ENCODE measurements around the gene ANKRD29.

DNA sequence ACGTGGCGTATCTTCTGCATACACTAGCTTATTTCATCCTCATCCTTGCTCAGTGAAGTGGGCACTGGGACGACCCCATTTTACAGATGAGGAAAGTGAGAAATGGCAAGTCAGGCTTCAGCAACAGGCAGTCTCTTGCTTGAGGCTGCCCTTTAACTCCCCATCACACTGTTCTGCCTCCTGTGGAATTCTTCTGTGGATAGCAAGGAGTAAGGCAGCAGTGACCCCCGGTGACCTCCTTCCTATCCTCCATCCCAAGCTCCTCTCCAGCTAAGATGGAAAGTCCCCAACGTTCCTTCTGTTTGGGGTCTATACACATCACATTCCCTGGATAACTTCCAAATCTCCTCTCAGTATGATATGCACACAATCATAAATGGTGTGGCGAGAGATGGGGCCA, 10.5 kb downstream of the ANKRD29 start:
- TF ChIP-seq EZH2 (IDR thresholded peaks at IDR 0.05) = no peak
- TF ChIP-seq, protein P1, sequence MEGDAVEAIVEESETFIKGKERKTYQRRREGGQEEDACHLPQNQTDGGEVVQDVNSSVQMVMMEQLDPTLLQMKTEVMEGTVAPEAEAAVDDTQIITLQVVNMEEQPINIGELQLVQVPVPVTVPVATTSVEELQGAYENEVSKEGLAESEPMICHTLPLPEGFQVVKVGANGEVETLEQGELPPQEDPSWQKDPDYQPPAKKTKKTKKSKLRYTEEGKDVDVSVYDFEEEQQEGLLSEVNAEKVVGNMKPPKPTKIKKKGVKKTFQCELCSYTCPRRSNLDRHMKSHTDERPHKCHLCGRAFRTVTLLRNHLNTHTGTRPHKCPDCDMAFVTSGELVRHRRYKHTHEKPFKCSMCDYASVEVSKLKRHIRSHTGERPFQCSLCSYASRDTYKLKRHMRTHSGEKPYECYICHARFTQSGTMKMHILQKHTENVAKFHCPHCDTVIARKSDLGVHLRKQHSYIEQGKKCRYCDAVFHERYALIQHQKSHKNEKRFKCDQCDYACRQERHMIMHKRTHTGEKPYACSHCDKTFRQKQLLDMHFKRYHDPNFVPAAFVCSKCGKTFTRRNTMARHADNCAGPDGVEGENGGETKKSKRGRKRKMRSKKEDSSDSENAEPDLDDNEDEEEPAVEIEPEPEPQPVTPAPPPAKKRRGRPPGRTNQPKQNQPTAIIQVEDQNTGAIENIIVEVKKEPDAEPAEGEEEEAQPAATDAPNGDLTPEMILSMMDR (IDR thresholded peaks at IDR 0.05) = no peak

Data from neural progenitor cell (in vitro differentiated cells).